ENCODE data around the gene GPR15LG.

- TF ChIP-seq EZH2 (IDR thresholded peaks at IDR 0.05) (no peak), CTCF (IDR thresholded peaks at IDR 0.05 in 2 of 3, conservative IDR thresholded peaks at IDR 0.05 in 1 of 3; ENCODE audit: borderline replicate concordance in 1 of 3, insufficient read depth in 1 of 3, low read depth in 2 of 3, low read length in 2 of 3) (no peak)
These were observed 8.0 kb downstream of the GPR15LG start for GRCh38 chr10:84181631-84182030.
